Osteoblast (primary cell): ENCODE measurements around the gene DDX43. TPM values are rescaled to one million over a fixed set of nuclear protein-coding genes. Genes with fewer than 3 reads are reported as not detected.
A peak's percentile ranks its signal among the peaks of the same experiment; 100 is the strongest.
"Not testable (repeated sequence)": the region's sequence is repeated elsewhere in the genome, so short reads cannot be mapped to it uniquely, and the experiment has no call there.

ENCODE experiments used
- DNase-seq: peaks from one replicate; pipeline ENCODE4 v3.0.0; 2011; ENCODE audit warnings: low spot score, mixed read lengths; ENCODE audit not compliant: insufficient read length; ENCODE audit errors: missing footprints
- H2AFZ ChIP-seq: 2 replicates; pipeline ENCODE4 v1.6.0; 2011; ENCODE audit warnings: mild to moderate bottlenecking, low read length
- H3K27ac ChIP-seq: 2 replicates; pipeline ENCODE4 v1.5.1; 2011; ENCODE audit warnings: mild to moderate bottlenecking, low read depth, low read length, moderate library complexity
- H3K27me3 ChIP-seq: 2 replicates; pipeline ENCODE4 v1.6.0; 2012; ENCODE audit warnings: mild to moderate bottlenecking, control low read depth, inconsistent platforms, low read length, moderate library complexity; ENCODE audit not compliant: insufficient read depth
- H3K36me3 ChIP-seq: 2 replicates; pipeline ENCODE4 v1.5.1; 2011; ENCODE audit warnings: mild to moderate bottlenecking, low read length, control low read depth, moderate library complexity; ENCODE audit not compliant: insufficient read depth
- H3K4me1 ChIP-seq: 2 replicates; pipeline ENCODE4 v1.5.1; 2011; ENCODE audit warnings: mild to moderate bottlenecking, low read length, control low read depth, moderate library complexity; ENCODE audit not compliant: insufficient read depth
- H3K4me2 ChIP-seq: 2 replicates; pipeline ENCODE4 v1.6.0; 2011; ENCODE audit warnings: mild to moderate bottlenecking, low read length; ENCODE audit not compliant: insufficient read depth
- H3K4me3 ChIP-seq: fragments of 200-600 bp; sonication (generic); 3 replicates; pipeline ENCODE4 v1.5.1; 2012; ENCODE audit warnings: mild to moderate bottlenecking, low read length, inconsistent platforms; ENCODE audit not compliant: insufficient read depth
- H3K79me2 ChIP-seq: 2 replicates; pipeline ENCODE4 v1.6.0; 2012; ENCODE audit warnings: mild to moderate bottlenecking, low read length, control low read depth, inconsistent platforms; ENCODE audit not compliant: insufficient read depth
- H3K9me3 ChIP-seq: 2 replicates; pipeline ENCODE4 v1.5.1; 2011; ENCODE audit warnings: low read depth, low read length, control low read depth
- H4K20me1 ChIP-seq: 2 replicates; pipeline ENCODE4 v1.6.0; 2012; ENCODE audit warnings: mild to moderate bottlenecking, low read length, control low read depth; ENCODE audit not compliant: insufficient read depth
- total RNA-seq: library from RNA; depleted of rRNA; stranded (reverse); fragments of >200 nt; gene quantifications from 2 replicates; pipeline ENCODE4 v1.2.3, GENCODE V29; 2012
- TF ChIP-seq, protein P1 (sequence below): IDR thresholded peaks from 2 replicates; pipeline ENCODE4 v1.5.1; 2011; ENCODE audit warnings: mild to moderate bottlenecking, low read depth, low read length, moderate library complexity; ENCODE audit errors: extremely low read depth

Gene DDX43
- total RNA-seq, 1 donor, result 8.7 TPM

DNA sequence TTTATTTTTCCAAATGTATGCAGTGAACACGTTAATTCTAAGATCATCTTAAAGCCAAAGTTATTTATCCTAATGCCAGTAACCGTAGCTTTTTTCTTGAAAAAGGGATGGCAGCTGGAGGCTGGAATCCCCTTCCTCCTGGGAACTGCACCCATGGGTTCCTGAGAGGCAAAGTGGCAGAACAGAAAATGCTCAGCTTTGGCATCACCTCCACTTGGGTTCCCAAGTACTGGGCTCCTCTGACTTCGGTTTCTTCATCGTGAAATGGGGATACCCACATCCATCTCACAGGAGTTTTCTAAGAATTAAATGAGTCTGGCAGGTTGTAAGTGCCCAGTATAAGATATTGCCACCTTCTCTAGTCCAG, 6.2 kb upstream of the DDX43 start:
- Histone ChIP-seq H4K20me1 (no peaks in the 10 kb centered on the region), H3K4me2 (peak overlapping the region; percentile 81), H3K4me3 (peak overlapping the region; percentile 83), H3K4me1 (peaks cover 3% of the 10 kb centered on the region), H3K27ac (no peak overlapping the region), H3K27me3 (no peaks in the 10 kb centered on the region), H3K79me2 (no peaks in the 10 kb centered on the region), H3K36me3 (no peaks in the 10 kb centered on the region), H3K9me3 (no peaks in the 10 kb centered on the region), H2AFZ (peak overlapping the region; percentile 96)
- DNase-seq, result no peak
- TF ChIP-seq, protein P1, sequence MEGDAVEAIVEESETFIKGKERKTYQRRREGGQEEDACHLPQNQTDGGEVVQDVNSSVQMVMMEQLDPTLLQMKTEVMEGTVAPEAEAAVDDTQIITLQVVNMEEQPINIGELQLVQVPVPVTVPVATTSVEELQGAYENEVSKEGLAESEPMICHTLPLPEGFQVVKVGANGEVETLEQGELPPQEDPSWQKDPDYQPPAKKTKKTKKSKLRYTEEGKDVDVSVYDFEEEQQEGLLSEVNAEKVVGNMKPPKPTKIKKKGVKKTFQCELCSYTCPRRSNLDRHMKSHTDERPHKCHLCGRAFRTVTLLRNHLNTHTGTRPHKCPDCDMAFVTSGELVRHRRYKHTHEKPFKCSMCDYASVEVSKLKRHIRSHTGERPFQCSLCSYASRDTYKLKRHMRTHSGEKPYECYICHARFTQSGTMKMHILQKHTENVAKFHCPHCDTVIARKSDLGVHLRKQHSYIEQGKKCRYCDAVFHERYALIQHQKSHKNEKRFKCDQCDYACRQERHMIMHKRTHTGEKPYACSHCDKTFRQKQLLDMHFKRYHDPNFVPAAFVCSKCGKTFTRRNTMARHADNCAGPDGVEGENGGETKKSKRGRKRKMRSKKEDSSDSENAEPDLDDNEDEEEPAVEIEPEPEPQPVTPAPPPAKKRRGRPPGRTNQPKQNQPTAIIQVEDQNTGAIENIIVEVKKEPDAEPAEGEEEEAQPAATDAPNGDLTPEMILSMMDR, result no peak

DNA sequence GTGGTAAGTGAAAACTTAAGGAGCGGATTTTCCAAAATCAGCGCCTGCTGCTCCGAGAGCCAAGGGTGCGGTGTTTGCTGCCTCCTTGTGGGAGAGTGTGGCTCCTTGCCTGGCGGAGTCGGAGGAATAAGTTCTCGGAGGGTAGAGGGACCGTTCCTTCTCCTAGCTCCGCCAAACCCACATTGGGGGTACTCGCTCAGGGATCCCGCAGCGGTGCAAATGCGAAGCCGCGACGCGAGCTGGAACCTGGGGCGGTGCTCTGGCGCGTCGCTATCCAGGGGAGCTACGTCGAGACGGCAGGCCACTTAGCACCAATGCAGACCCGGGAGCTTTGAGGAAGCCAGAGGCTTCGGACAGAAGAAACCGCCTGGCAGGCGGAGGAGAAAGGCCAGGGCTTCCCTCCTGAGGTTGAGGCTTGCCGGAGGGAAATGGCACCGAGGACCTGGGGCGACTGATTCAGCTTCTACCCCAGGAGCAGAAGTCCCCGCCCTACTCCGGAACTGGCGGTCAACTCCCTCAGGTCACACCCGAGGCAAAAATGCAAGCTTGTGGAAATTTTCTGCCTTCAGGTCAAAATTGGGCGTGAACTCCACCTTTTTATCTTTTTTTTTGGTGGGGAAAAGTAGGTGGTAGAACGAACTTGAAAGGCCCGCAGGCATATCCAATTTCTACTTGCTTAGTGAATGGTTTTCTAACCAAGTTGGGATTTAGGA, 5.7 kb upstream of the DDX43 start:
- H3K27ac ChIP-seq, result peak overlapping the region; percentile 26
- peak; percentile 91 for DNase-seq

GRCh38 chr6:73389854-73390253, 4.8 kb upstream of the DDX43 start:
- Histone ChIP-seq H3K36me3 (no peaks in the 10 kb centered on the region), H3K27ac (no peak overlapping the region), H3K4me1 (peaks cover 3% of the 10 kb centered on the region), H3K9me3 (no peaks in the 10 kb centered on the region), H2AFZ (no peak overlapping the region), H3K4me3 (no peak overlapping the region), H3K4me2 (no peak overlapping the region), H4K20me1 (no peaks in the 10 kb centered on the region), H3K79me2 (no peaks in the 10 kb centered on the region), H3K27me3 (no peaks in the 10 kb centered on the region)
- TF ChIP-seq, protein P1, result no peak
- DNase-seq, result no peak

More for the DNA sequence above, 5.7 kb upstream of the DDX43 start:
- peak overlapping the region; percentile 81 for H3K4me2 ChIP-seq
- H4K20me1 ChIP-seq, result no peaks in the 10 kb centered on the region
- H3K27me3 ChIP-seq, result no peaks in the 10 kb centered on the region
- peaks cover 3% of the 10 kb centered on the region for H3K4me1 ChIP-seq
- peak overlapping the region; percentile 83 for H3K4me3 ChIP-seq
- H3K9me3 ChIP-seq, result no peaks in the 10 kb centered on the region
- peak overlapping the region; percentile 96 for H2AFZ ChIP-seq
- H3K36me3 ChIP-seq, result no peaks in the 10 kb centered on the region
- TF ChIP-seq, protein P1, result peak; percentile 75
- no peaks in the 10 kb centered on the region for H3K79me2 ChIP-seq

DNA sequence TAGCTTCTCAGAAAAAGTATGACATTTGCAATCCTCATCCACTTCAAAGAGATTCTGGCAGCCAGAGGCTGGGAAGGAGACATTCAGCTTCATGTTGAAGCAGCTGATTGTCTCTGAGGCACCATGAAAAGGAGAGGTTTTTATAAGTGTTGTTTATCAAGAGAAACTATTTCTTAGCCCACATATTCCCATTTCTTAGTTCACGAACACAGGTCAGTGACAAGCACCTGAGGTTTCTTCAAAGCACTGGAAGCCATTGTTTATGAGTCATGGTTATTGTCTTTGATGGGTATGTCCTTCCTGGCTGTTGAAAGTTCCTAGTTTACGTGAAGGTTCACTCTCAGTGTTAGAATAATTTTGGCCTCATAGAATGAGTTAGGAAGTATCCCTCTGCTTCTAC, 3.0 kb upstream of the DDX43 start:
- Histone ChIP-seq H3K9me3 (no peaks in the 10 kb centered on the region), H3K4me2 (no peak overlapping the region), H3K36me3 (no peaks in the 10 kb centered on the region)

GRCh38 chr6:73392188-73392587, 2.4 kb upstream of the DDX43 start:
- H3K36me3 ChIP-seq, result not testable (repeated sequence)

More for the DNA sequence above, 3.0 kb upstream of the DDX43 start:
- no peak for DNase-seq
- H3K79me2 ChIP-seq, result no peaks in the 10 kb centered on the region
- no peak overlapping the region for H3K27ac ChIP-seq
- no peaks in the 10 kb centered on the region for H4K20me1 ChIP-seq
- TF ChIP-seq, protein P1, result no peak
- H3K4me3 ChIP-seq, result no peak overlapping the region
- H3K4me1 ChIP-seq, result peaks cover 3% of the 10 kb centered on the region
- no peaks in the 10 kb centered on the region for H3K27me3 ChIP-seq
- no peak overlapping the region for H2AFZ ChIP-seq

More at GRCh38 chr6:73392188-73392587, 2.4 kb upstream of the DDX43 start:
- not testable (repeated sequence) for H3K27me3 ChIP-seq, H3K4me3 ChIP-seq, DNase-seq, H2AFZ ChIP-seq, H3K4me2 ChIP-seq, H3K4me1 ChIP-seq, H3K27ac ChIP-seq, H4K20me1 ChIP-seq, H3K79me2 ChIP-seq, H3K9me3 ChIP-seq
